GM19467 (cell line): ENCODE measurements around the gene GNG7.
"Not testable (repeated sequence)": the region's sequence is repeated elsewhere in the genome, so short reads cannot be mapped to it uniquely, and the experiment has no call there.

Experiments used
- ATAC-seq: cut with Tn5 transposase; IDR thresholded peaks from one replicate; pipeline ENCODE4 v1.9.1; 2021; ENCODE audit warnings: mild to moderate bottlenecking, moderate library complexity; ENCODE audit not compliant: unreplicated experiment

Gene GNG7

DNA sequence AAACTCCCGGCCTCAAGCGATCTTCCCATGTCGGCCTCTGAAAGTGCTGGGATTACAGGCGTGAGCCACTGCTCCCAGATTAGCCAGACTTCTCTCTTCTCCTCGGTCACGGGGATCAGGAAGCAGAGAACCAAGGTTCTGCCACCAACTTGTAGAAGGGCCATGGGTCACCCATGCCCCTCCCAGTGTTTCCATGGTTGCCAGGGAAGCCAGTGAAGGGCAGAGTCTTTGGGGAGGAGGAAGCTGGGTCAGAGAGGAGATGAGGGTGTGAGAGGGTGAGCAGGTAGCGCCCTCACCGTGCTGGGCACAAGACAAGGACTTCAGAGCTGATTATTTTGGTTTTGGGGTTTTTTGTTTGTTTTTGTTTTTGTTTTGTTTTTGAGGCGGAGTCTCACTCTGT, 77.1 kb downstream of the GNG7 start:
- no peak for ATAC-seq

DNA sequence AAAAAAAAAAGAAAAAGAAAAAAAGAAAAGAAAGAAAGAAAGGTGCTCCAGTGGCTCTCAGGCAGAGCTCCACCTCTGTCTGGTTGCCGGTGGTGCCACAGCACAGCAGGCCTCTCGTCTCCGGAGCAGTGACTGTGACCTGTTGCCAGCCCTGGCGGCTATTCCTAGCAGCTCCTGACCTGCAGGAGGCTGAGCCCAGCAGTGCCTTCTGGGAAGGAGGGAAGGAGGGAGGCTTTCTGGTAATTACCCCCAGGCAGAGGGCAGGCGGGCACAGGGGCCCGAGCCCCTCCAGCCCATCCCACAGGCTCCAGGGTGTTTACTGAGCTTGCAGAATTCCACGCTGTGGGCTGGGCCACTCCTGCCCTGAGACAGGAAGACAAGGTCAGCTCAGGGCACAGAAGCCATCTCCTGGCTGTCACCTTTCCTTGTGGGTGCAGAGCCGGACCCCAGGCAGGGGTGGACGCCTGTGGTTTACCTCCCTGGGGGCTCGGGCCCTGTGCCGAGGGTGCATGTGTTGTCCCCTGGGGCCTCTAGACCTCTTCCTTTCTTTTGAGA, 77.9 kb downstream of the GNG7 start:
- no peak for ATAC-seq

DNA sequence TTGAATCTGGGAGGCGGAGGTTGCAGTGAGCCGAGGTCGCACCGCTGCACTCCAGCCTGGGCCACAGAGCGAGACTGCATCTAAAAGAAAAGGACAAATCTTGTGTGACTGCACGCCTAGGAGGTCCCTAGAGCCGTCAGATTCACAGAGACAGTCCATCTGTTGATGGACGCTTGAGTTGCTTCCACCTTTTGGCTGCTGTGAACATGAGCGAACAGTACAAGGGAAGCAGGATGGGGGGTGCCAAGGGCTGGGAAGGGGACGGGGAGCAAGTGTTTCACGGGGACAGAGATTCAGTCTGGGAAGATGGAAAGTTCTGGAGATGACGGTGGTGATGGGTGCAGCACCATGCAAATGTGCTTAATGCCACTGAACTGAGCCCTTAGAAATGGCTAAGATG, 78.7 kb downstream of the GNG7 start:
- no peak for ATAC-seq

DNA sequence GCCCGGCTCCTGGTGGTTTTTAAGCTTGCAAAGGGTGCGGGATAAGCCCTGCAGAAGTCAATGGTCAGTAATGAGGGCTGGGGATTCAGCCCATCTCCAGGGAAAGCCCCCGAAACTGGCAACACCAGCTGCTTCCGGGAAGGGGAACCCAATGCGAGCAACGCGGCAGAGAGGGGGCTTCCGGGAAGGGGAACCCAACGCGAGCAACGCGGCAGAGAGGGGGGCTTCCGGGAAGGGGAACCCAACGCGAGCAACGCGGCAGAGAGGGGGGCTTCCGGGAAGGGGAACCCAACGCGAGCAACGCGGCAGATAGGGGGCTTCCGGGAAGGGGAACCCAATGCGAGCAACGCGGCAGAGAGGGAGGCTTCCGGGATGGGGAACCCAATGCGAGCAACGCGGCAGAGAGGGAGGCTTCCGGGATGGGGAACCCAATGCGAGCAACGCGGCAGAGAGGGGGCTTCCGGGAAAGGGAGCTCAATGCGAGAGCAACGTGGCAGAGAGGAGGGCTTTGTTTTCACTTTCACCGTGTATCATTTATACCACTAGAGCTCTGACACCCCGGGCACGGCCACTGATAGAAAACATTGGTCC, 80.0 kb downstream of the GNG7 start:
- not testable (repeated sequence) for ATAC-seq

DNA sequence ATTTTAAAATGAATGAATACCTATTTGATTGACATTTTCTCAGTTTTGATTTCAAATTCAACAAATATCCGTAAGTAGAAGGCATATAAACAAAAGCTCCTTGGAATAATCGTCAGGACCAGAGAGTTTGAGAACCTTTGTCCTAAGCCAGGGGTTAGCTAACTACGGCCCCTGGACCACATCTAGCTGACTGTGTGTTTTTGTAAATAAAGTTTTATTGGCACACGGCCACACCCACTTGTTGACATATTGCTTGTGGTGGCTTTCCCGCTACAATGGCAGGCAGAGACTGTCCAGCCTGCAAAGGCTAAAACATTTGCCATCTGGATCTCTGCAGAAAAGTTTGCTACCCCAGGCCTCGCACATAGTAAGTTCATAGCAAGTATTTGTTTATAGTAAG, 83.4 kb downstream of the GNG7 start:
- no peak for ATAC-seq

DNA sequence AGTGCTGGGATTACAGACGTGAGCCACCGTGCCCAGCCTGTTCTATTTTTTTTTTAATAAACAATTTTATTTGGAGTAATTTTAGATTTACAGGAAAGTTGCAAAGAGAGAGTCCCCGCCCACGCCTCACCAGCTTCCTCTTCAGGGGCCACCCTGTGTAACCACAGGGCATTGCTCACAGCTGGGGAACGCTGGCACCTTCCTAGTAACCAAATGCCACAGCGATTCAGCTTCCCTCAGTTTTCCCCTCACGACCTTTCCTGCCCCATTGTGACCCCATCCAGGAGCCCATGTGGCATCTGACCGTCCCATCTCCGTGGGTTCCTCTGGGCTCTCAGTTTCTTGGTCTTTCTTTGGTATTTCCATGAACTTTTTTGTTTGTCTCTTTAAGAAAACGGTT, 83.9 kb downstream of the GNG7 start:
- no peak for ATAC-seq

DNA sequence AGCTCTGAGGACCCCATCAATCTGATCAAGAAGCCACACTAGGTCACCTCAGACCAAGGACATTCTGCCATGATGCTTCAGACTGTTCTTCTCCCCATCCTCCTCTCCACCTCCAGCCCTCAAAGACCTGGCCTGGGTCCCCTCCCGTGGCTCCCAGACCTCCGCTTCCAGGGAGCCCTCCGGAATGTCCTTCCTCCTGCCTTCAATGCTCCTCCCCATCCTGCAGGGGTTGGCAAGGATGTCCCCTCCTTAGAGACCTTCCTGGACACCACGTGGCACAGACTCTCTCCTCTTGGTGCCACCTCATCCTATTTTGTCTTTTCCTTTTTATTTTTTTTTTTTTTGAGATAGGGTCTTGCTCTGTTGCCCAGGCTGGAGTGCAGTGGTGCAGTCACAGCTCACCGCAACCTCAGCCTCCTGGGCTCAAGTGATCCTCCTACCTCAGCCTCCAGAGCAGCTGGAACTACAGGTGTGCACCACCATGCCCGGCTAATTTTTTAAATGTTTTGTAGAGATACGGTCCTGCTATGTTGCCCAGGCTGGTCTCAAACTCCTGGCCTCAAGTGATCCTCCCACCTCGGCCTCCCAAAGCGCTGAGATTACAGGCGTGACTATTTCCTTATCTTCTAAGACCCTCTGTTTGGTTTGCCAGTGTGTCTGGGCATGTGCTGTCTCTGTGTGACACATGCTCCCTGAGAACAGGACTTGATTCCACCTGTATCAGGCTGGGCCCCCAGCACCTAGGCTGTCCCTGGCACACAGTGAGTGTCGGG, 84.9 kb downstream of the GNG7 start:
- ATAC-seq: no peak

DNA sequence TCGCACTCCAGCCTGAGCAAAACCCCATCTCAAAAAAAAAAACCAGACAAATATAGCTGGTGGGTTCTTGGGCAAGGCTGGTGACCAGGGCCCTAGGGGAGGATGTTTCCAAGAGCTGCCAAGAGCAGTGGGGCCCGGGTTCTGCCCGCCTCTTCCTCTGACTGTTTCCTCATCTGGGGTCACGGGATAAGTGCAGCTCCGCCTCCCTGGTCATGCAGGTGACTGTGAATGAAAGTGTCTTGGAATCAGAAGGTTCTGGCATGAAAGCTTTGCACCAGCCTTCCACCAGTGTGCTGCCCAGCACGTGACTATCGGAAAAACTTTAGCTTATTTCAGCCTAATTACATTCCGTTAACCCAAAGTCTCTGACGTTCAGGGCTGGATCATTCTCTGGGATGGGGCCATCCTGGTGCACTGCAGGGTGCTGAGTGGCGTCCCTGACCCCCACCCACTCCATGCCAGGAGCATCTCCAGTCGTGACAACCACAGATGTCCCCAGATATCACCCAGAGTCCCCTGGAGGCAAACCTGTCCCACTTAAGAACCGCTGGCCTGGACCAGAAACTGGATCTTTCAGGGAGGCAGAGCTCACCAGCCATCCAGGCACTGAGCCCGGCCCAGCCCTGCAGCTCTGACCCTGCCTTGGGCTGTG, 85.6 kb downstream of the GNG7 start:
- ATAC-seq: no peak

DNA sequence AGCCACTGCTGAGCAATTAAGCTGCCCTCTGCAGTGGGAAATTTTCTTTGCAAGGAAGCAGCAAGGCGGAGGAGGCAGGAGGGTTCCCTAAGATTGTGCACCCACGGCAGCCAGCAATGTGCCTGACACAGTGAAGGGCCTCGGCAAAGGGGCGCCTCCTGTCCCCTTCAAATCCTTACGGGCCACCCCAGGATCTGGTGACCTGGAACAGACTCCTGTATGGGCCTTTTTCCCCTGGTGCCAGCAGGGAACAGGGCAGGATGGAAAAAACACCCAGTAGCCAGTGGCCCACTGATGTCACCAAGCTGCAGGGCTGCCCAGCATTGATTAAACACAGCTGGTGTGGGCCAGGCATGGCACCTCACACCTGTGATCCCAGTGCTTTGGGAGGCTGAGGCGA, 86.7 kb downstream of the GNG7 start:
- no peak for ATAC-seq

DNA sequence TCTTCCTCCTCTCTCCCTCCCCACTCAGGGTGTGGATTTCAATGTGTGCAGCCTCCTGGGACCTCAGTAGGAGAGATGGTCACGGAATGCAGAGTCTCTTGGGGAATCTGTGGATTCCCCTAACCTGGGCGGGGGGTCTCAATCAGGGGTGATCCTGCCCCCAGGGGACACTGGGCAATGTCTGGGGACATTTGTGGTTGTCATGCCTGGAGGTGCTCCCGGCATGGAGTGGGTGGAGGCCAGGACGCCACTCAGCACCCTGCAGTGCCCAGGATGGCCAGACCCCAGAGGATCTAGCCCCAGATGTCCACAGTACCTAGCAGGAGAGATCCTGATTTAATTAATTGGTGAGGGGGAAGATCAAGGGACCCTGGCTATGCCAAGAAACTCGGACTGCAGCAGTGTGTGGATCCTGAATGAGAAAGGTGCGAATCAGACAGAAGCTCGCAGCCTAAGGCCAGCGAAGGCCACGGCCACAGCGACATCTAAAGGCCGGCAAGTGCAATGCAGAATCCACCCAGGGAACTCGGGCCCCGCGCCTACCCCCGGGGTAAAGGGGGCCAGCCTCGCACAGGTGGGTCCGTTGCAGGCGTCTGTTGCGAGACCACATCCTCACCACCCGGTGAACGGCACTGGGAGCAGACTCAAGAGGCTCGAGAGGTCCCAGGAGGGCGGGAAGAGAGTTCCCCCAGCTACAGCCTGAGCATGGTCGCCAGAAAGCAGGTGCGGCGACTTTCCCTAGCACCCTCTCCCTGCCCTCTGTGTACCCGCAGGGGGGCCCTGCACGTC, 88.8 kb downstream of the GNG7 start:
- ATAC-seq: no peak

DNA sequence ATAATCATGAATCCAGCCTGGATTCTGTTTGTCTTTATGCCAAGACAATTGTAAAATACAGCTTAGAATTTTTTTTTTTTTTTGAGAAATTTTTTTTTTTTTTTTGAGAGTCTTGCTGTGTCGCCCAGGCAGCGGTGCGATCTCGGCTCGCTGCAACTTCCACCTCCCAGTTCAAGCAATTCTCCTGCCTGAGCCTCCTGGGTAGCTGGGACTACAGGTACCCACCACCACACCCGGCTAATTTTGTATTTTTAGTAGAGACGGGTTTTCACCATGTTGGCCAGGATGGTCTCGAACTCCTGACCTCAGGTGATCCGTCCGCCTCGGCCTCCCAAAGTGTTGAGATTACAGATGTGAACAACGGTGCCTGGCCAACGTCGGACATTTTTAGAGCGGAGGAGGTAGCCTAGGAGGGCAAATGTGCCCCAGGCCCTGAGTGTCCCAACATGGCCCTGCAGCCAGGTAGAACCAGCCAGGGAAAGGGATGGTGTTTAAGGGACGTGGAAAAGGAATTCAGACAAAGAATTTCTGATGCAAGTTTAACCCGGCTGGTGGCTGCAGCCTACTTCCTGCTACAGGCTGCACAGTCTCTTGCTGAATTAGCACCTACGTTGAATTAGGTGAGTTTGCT, 89.8 kb downstream of the GNG7 start:
- no peak for ATAC-seq

DNA sequence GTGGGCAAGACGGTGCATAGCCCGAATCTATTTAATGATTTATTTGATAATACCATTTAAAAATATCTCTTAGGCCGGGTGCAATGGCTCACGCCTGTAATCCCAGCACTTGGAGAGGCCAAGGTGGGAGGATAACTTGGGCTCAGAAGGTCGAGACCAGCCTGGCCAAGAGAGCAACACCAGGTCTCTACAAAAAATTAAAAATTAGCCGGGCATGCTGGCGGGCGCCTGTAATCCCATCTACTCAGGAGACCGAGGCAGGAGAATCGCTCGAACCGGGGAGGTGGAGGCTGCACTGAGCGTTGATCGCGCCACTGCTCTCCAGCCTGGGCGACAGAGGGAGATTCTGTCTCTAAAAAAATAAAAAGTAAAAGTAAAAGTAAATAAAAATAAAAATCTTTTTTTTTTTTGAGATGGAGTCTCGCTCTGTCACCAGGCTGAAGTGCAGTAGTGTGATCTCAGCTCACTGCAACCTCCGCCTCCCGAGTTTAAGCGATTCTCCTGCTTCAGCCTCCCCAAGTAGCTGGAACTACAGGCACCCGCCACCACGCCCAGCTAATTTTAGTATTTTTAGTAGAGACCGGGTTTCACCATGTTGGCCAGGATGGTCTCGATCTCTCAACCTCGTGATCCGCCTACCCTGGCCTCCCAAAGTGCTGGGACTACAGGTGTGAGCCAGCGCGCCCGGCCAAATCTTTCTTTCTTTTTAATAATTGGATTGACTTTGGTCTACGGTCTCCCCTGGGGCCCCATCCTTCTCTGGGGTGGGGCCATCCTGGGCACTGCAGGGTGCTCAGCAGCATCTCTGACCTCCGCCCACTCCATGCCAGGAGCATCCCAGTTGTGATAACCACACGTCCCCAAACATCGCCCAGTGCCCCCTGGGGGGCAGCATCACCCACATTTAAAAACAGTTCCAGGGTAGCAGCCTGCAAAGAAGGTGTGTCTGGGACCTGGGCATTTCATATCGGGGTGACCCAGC, 90.7 kb downstream of the GNG7 start:
- no peak for ATAC-seq

DNA sequence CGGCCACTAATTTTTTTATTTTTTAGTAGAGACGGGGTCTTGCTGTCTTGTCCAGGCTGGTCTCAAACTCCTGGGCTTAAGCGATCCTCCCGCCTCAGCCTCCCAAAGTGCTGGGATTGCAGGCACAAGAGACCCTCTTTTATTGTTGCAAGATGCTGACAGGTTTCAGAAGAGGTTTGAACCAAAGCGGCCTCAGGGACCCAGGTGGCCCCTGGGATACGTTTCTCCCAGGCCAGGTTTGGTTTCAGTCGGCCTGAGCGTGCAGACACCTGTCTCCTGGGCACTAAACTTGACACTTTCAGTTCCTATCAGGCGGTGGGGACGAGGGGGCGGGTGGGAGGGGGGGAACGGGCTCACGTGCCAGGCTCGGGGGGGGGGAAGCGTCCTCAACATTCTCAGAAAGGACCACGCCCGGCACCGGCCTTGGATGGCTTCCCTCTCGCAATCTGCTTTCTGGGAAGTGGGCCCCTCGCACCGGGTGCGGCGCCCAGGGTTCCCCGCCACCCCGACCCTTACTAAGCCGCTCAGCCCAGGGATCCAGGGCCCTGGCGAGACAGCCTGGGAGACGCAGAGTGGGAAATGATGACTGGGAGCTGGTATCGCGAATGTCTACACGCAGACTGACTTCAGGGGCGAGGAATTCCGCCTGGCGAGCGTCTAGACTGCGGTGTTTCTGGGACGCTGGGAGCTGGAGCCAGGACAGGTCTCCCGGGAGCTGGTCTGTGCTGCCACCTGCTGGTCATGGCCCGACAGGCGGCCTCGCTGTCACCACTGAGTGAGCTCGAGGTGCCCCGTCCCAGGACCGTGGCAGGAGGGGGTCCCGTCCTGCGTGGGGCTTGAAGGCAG, 91.6 kb downstream of the GNG7 start:
- peak; percentile 30 for ATAC-seq

DNA sequence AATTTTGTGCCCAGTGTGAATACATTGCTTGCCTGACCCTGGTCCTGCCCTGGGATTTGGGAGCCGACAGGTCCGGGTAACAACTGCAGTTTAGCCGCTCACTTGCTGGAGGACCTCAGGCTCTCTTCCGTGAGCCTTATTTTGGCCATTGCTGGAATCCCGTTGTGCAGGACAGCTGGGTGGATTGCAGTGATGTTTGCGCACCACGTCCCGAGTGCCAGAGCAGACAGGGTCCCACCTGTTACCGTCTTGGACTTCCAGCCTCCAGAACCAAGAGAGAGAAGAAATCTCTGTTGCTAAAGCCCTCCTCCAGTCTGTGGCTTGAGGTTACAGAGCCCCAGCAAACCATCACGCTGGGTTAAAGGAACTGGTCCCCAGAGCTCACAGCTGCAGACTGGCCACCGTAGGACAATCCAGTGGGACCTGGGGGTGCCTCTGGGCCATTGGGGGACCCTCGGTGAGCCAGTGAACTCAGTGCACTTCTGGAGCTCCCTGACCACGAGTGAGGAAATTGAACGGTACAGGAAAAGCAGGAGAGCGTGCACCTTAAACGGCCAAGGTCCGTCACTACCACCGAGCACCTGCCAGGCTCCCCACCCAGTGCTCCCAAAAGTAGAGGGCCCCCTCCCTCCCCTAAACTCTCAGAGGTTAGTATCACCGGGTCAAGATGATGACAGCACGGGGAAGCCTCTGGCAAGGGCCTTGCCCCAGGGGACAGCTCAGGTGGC, 92.9 kb downstream of the GNG7 start:
- ATAC-seq: no peak

DNA sequence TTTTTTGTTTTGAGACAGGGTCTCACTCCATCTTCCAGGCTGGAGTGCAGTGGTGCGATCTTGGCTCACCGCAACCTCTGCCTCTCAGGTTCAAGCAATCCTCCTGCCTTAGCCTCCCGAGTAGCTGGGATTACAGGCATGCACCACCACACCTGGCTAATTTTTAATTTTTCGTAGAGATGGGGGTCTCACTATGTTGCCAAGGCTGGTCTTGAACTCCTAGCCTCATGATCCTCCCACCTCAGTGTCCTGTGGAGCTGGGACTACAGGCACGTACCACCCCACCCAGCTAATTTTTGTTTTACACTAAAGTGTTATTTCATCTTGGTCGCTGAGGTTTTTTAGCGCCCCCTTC, 93.5 kb downstream of the GNG7 start:
- ATAC-seq: not testable (repeated sequence)

DNA sequence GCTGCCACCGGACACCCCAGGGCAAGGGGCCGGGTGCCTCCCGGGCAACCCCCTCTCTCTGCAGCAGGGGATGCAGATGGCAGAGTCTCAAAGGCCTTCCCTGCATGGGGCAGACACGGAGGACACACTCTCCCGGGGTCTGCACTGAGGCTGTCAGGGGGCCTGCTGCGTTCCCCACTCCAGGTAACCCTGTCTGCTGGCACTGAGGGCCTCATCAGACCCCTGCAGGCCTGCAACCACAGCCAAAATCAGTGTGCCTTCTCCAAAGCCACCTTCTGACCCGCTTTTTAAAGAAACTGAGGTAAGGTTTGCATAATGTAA, 93.9 kb downstream of the GNG7 start:
- no peak for ATAC-seq

DNA sequence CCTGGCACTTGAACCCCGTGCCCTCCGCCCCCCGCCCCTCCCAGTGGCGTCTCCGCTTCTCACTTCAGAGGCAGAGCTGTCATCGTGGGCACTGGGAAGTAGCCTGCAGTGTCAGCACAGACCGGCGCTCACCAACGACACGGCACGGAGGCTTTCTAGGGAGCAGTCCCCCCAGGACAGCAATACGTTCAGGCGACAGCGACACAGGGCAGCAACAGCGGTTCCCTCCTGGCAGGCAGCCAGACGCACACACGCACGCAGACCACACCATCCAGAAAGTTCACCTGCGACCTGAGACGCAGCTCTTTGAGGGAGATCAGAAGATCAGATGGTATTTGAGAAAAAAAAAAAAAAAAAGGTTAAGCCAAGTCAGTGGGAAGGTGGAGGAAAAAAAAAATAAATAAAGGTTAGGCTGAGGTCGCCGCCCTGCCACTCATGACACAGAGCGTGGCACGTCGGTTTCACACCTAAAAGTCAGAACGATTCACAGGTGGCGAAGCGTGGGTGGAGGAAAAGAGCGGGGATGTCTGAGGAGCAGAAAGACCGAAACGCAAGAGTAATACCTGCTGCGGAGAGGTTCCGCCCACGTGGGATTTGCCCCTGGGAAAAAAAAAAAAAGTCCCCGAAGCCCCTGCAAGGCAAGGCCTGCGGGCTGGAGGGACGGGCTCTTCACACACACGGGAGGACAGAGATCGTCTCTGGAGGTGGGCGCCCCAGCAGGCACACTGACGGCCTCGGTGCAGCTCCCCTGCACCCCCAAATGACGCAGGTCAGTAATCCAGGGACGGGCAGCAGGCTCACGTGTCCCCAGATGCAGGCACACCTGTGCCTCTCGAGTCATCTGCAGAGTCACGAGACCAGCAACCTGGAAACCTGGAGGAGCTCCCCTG, 94.5 kb downstream of the GNG7 start:
- ATAC-seq: no peak
